ENCODE results near the gene ELP1.
"Not testable (repeated sequence)": the region's sequence is repeated elsewhere in the genome, so short reads cannot be mapped to it uniquely, and the experiment has no call there.

Gene ELP1

DNA sequence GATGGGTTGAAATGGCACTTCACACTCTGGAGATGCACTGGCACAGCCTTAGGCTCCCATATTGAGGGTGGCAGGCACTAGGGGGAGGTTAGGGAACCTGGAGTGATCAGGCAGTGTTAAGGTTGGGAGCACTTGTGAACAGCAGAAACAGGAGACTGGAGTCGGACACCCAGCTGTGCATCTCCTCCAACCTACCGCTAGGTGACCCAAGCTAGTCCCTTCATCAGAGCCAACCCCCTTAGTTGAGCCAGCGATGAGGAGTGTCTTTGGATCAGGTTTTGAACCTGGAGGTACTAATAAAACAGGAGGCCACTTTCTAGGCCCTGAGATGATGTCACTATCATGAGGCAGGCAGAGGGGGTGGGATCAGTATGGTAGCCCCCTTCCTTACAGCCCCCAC lies 79.8 kb downstream of the ELP1 start:
- no peak for DNase-seq (ENCODE audit: low read depth)

DNA sequence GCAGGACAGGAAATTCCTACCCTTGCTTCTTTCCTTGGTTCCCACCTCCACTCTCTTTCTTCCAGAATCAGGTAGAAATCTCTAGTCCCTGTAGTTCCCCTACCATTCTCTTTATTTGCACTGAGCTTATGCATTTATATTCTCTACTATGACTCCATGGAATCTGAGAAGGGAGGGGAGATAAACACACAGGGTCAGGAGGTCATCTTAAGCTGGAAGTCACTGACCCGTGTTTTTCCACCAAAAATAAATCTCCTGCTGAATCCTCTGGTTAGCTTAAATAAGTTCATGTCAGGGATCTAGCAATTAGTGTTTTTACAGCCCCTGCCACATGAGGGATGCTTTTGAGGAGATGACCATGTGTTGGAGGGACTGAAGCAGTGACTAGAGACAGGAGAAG lies 81.8 kb downstream of the ELP1 start:
- DNase-seq (ENCODE audit: low read depth), result no peak

- DNase-seq (ENCODE audit: low read depth), result no peak
Measured at GRCh38 chr9:108851138-108851537, 82.8 kb downstream of the ELP1 start.

- no peak for DNase-seq (ENCODE audit: low read depth)
Measured at GRCh38 chr9:108850293-108850897, 83.5 kb downstream of the ELP1 start.

- DNase-seq (ENCODE audit: low read depth), result not testable (repeated sequence)
Measured at GRCh38 chr9:108848296-108848695, 85.6 kb downstream of the ELP1 start.

DNA sequence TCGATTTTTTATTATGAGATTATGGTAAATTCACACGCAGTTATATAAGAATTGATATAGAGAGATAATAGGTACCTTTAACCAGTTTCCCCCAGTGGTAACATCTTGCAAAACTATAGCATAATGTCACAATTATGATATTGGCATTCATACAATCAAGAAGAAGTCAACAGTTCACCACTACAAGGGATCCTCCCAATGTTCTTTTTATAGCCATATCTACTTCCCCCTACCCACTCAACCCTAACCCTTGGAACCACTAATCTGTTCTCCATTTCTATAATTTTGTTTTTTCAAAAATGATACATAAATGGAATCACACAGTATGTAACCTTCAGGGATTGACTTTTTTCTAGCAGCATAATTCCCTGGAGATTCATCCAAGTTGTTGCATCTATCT lies 88.0 kb downstream of the ELP1 start:
- no peak for DNase-seq (ENCODE audit: low read depth)

DNA sequence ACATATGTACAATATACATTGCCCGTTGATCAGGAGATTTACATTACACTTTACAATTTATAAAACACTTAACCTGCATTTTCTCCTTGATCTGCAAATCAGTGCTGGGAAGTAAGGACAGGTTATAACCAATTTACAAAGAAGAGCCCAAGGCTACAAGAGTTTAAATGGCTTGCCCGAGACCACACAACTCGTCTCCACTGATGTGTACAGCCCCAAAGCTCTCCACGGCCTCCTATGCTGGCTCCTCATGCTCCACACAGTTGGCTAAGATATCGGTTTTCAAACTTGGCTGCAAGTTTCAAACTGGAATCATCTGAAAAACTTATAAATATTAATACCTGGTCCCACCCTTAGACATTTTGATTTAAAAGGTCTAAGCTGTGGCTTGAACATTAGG lies 88.4 kb downstream of the ELP1 start:
- no peak for DNase-seq (ENCODE audit: low read depth)

- no peak for DNase-seq (ENCODE audit: low read depth)
Measured at GRCh38 chr9:108844856-108845255, 89.1 kb downstream of the ELP1 start.

- DNase-seq (ENCODE audit: low read depth), result no peak
Measured at GRCh38 chr9:108844391-108844790, 89.5 kb downstream of the ELP1 start.

DNA sequence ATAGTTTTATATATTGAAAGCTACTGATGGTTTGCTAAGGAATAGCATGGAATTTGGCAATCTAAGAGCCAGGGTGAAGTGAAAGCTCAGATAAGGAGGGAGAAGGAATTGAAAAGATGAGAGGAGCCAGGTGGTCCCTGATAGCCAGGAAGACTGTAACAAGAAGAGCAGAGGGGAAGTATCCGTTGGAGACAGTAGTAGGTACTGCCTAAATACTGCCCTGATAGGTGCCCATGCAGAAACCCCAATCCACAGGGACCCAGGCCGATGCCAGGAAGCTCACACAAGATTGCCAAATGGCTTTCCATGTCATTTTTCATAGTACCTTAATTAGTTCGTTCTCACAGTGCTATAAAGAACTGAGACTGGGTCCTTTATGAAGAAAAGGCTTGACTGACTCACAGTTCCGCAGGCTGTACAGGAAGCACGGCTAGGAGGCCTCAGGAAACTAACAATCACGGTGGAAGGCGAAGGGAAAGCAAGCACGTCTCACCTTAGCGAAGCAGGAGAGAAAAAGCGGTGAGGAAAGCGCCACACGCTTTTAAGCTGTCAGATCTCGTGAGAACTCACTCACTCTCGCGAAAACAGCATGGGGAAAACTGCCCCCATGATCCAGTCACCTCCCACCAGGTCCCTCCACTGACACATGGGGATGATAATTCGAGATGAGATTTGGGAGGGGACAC lies 91.2 kb downstream of the ELP1 start:
- DNase-seq (ENCODE audit: low read depth), result no peak

DNA sequence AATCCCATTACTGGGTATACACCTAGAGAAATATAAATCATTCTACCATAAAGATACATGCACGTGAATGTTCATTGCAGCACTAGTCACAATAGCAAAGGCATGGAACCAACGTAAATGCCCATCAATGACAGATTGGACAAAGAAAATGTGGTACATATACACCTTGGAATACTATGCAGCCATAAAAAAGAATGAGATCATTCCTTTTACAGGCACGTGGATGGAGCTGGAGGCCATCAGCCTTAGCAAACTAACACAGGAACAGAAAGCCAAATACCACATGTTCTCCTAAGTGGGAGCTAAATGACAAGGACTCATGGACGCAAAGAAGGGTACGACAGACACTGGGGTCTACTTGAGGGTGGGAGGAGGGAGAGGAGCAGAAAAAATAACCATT lies 94.4 kb downstream of the ELP1 start:
- not testable (repeated sequence) for DNase-seq (ENCODE audit: low read depth)

- no peak for DNase-seq (ENCODE audit: low read depth)
Measured at GRCh38 chr9:108838017-108838416, 95.9 kb downstream of the ELP1 start.

DNA sequence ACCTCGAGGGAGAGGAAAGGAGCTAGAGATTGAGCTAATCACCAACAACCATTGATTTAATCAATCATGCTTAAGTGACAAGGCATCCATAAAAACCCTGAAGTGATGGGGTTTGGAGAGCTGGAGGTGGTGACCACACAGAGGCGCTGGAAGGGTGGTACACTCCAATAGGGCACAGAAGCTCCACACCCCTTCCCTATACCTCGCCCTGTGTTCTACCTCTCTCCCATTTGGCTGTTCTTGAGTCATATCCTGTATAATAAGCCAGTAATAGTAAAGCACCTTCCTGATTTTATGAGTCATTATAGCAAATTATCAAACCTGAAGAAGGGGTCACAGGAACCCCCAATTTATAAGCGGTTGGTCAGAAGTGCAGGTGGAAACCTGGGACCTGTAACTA lies 96.4 kb downstream of the ELP1 start:
- DNase-seq (ENCODE audit: low read depth), result no peak

DNA sequence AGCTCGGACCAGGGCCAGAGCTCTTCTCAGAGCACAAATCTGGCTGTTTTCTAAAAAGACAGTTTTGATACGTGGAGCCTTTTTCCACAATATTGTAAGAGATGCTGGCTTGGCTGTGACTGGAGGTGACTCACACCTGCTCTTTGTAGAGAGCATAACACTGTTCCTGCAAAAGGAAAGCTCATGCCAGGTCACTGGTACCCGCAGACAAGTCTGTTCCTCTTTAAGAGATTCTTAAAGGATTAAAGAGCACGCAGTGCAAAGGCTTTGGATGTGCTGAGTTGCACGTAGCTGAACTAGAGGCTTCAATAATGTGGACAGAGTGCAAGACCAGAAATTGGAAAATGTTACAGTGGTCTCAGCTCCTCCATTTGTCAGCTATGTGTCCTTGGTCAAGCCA lies 97.1 kb downstream of the ELP1 start:
- no peak for DNase-seq (ENCODE audit: low read depth)

DNA sequence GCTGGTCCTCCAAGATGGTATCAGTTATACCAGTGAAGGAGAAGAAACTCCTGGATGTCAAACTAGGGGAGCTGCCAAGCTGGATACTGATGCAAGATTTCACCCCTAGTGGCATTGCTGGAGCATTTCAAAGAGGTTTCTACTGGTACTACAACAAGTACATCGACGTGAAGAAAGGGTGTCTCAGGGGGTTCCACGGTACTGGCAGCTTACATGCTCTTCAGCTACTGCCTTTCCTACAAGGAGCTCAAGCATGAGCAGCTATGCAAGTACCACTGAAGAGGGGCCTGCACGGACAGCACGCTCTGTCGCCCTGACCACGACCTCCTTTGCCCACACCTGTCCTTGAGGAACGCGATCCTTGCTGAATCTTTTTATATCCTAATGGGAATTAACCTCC lies 97.6 kb downstream of the ELP1 start:
- no peak for DNase-seq (ENCODE audit: low read depth)

DNA sequence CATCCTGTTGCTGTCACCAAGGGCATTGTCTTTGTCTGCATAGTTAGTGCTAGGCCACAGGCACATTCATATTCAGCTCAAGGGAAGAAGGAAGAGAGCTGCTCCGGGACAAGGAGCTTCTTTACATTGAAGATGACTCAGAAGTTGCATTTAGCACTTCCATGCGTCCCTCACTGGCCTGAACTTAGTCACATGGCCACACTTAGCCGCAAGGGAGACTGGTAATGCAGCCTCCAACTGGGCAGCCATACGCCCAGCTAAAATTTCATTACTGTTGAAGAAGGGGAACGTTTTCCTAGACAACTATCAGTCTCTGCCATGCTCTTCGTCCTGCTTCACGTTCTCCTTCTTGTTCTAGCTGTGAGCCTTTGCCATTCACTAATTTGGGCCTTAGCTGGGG lies 98.1 kb downstream of the ELP1 start:
- no peak for DNase-seq (ENCODE audit: low read depth)

DNA sequence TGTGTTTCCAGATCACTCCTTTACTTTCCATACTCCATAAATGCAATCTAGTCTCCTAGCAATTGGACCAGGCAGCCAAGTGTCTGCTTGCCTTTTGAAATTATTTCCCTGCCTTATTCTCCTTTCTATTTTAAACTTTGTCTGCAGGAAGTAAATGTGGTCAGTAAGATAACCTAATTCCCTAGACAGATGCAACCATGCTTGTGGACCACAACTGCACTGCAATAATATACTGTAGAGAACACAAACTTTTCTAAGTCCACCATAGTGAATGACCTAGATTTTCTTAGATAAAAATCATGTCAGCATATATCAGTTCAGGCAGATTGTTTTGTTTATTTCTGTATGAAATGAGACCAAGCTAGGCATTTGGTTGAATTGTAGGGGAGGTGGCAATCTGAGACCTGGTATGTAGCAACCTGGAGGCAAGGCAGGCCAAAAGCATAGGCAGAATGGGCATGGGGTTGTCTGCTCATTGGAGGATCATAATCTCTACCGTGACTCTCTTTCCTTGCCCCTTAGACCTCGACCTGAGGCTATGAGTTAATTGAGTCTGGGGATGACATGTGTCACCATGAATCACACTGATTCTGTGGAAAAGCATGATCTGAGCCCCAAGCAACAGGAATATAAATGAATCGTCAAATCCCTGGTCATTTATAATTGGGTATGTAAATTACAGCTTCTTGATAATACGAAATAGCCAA lies 98.8 kb downstream of the ELP1 start:
- DNase-seq (ENCODE audit: low read depth), result no peak

DNA sequence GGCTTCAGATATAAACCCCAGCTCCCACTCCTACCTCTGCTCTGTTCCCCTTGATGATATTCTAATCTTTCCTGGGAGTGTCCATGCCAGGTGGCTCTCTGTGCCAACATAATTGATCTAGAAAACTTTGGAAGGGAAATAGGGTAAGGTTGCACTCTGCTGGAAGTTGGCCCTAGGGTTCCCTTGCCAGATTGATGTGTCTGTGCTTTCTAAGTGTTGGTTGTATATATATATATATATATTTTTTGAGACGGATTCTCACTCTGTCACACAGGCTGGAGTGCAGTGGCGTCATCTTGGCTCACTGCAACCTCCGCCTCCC lies 101.8 kb downstream of the ELP1 start:
- no peak for DNase-seq (ENCODE audit: low read depth)

GRCh38 chr9:108831496-108832178 lies 102.3 kb downstream of the ELP1 start:
- DNase-seq (ENCODE audit: low read depth), result no peak

DNA sequence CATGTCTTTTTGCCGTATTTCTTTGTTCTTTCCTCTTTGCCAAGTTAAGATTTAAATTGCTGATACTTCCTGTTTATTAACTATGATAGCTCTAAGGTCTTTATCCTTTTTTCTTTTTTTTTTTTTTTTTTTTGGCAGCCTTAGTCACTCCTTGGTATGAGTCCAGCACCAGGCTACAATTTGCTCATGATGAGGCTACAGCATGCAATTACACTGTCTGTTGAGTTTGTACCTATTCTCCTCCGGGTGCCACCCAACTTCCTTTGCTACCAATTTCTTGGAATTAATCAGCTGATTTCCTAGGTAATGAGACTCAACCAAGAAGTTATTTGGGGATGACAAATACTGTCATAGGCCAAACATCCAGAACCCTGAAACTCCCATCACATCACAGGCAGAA lies 103.7 kb downstream of the ELP1 start:
- DNase-seq (ENCODE audit: low read depth), result no peak

DNA sequence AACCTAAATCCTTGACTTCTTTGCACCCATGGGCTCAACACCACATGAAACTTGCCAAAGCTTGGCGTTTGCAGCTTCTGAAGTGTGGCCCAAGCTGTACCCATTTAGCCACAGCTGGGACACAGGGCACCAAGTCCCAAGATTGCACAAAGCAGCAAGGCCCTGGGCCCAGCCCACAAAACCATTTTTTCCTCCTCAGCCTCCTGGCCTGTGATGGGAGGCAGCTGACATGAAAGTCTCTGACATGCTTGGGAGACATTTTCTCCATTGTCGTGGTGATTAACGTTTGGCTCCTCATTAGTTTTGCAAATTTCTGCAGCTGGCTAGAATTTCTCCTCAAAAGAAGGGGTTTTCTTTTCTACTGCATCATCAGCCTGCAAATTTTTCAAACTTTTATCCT lies 110.1 kb downstream of the ELP1 start:
- DNase-seq (ENCODE audit: low read depth), result no peak
